ENCODE measurements around the gene PPP3CB.

DNA sequence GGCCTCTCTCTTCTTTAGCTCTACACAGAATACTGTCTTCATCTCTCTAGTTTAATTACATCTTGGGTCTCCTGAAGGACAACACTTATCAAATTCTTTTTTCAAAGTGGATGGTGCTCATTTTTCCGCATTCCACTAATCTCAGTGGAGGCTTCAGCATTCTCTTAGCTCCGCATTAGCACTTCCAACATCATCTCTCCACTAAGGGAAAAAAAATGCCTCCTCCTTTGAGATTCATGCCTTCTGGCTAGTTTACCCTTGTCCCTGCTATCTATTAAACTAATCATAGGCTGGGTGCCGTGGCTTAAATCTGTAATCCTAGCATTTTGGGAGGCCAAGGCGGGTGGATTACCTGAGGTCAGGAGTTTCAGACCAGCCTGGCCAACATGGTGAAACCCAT is 9.2 kb downstream of the PPP3CB start:
- TF ChIP-seq, protein P1, sequence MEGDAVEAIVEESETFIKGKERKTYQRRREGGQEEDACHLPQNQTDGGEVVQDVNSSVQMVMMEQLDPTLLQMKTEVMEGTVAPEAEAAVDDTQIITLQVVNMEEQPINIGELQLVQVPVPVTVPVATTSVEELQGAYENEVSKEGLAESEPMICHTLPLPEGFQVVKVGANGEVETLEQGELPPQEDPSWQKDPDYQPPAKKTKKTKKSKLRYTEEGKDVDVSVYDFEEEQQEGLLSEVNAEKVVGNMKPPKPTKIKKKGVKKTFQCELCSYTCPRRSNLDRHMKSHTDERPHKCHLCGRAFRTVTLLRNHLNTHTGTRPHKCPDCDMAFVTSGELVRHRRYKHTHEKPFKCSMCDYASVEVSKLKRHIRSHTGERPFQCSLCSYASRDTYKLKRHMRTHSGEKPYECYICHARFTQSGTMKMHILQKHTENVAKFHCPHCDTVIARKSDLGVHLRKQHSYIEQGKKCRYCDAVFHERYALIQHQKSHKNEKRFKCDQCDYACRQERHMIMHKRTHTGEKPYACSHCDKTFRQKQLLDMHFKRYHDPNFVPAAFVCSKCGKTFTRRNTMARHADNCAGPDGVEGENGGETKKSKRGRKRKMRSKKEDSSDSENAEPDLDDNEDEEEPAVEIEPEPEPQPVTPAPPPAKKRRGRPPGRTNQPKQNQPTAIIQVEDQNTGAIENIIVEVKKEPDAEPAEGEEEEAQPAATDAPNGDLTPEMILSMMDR (IDR thresholded peaks at IDR 0.05; ENCODE audit: poor library complexity) = no peak
- TF ChIP-seq EZH2phosphoT487 (IDR thresholded peaks at IDR 0.05; ENCODE audit: low read depth, severe bottlenecking, unreplicated experiment) = no peak
